HG02870 (cell line): ENCODE measurements around the gene WDR5.

Experiments used
- ATAC-seq: cut with Tn5 transposase; IDR thresholded peaks from one replicate; pipeline ENCODE4 v1.9.1; 2021; ENCODE audit warnings: mild to moderate bottlenecking, moderate library complexity; ENCODE audit not compliant: unreplicated experiment

The WDR5 gene

GRCh38 chr9:134131471-134132207 lies 4.2 kb upstream of the WDR5 start:
- no peak for ATAC-seq

- no peak for ATAC-seq
Observed at GRCh38 chr9:134132208-134132870, 3.5 kb upstream of the WDR5 start.

- ATAC-seq = no peak
Observed at GRCh38 chr9:134134949-134135342, 936 bp upstream of the WDR5 start.

GRCh38 chr9:134136118-134136995 lies 475 bp downstream of the WDR5 start:
- no peak for ATAC-seq

GRCh38 chr9:134136996-134137299 lies 1.1 kb downstream of the WDR5 start:
- no peak for ATAC-seq

GRCh38 chr9:134138292-134138691 lies 2.4 kb downstream of the WDR5 start:
- no peak for ATAC-seq

- no peak for ATAC-seq
Observed at GRCh38 chr9:134139081-134139480, 3.2 kb downstream of the WDR5 start.

GRCh38 chr9:134141906-134142305 lies 6.0 kb downstream of the WDR5 start:
- no peak for ATAC-seq

- no peak for ATAC-seq
Observed at GRCh38 chr9:134144801-134145200, 8.9 kb downstream of the WDR5 start.

- ATAC-seq = no peak
Observed at GRCh38 chr9:134145262-134145661, 9.4 kb downstream of the WDR5 start.

- no peak for ATAC-seq
Observed at GRCh38 chr9:134146774-134147493, 11.1 kb downstream of the WDR5 start.

GRCh38 chr9:134149380-134149779 lies 13.5 kb downstream of the WDR5 start:
- ATAC-seq = no peak

- ATAC-seq = no peak
Observed at GRCh38 chr9:134150557-134151214, 14.8 kb downstream of the WDR5 start.

GRCh38 chr9:134152022-134152448 lies 16.2 kb downstream of the WDR5 start:
- ATAC-seq = no peak

GRCh38 chr9:134152488-134152887 lies 16.6 kb downstream of the WDR5 start:
- ATAC-seq = no peak

GRCh38 chr9:134153450-134153849 lies 17.6 kb downstream of the WDR5 start:
- ATAC-seq = no peak

GRCh38 chr9:134154262-134154701 lies 18.4 kb downstream of the WDR5 start:
- ATAC-seq = no peak

GRCh38 chr9:134155812-134156377 lies 20.0 kb downstream of the WDR5 start:
- no peak for ATAC-seq

- no peak for ATAC-seq
Observed at GRCh38 chr9:134156564-134157377, 20.9 kb downstream of the WDR5 start.
